Measurements from ENCODE around the gene ALKBH6.

Gene ALKBH6

GRCh38 chr19:35990771-35991730, 23.0 kb downstream of the ALKBH6 start:
- TF ChIP-seq CTCF (conservative IDR thresholded peaks at IDR 0.05; ENCODE audit: low read length) = no peak
- no peak overlapping the region for H3K4me3 ChIP-seq (ENCODE audit: low read length)
- DNase-seq (ENCODE audit: low read depth) = no peak

- TF ChIP-seq CTCF (conservative IDR thresholded peaks at IDR 0.05; ENCODE audit: low read length) = no peak
- DNase-seq (ENCODE audit: low read depth) = no peak
- H3K4me3 ChIP-seq (ENCODE audit: low read length) = no peak overlapping the region
Measured at GRCh38 chr19:35990156-35990555, 23.9 kb downstream of the ALKBH6 start.

- no peak overlapping the region for H3K4me3 ChIP-seq (ENCODE audit: low read length)
- DNase-seq (ENCODE audit: low read depth) = no peak
- TF ChIP-seq CTCF (conservative IDR thresholded peaks at IDR 0.05; ENCODE audit: low read length) = no peak
Measured at GRCh38 chr19:35988824-35989223, 25.2 kb downstream of the ALKBH6 start.

- DNase-seq (ENCODE audit: low read depth) = no peak
- TF ChIP-seq CTCF (conservative IDR thresholded peaks at IDR 0.05; ENCODE audit: low read length) = no peak
- no peak overlapping the region for H3K4me3 ChIP-seq (ENCODE audit: low read length)
Measured at GRCh38 chr19:35987571-35987896, 26.5 kb downstream of the ALKBH6 start.

- no peak for DNase-seq (ENCODE audit: low read depth)
- TF ChIP-seq CTCF (conservative IDR thresholded peaks at IDR 0.05; ENCODE audit: low read length) = no peak
- H3K4me3 ChIP-seq (ENCODE audit: low read length) = peak overlapping the region; percentile 26
Measured at GRCh38 chr19:35986664-35987570, 27.1 kb downstream of the ALKBH6 start.

- no peak for TF ChIP-seq CTCF (conservative IDR thresholded peaks at IDR 0.05; ENCODE audit: low read length)
- no peak for DNase-seq (ENCODE audit: low read depth)
- H3K4me3 ChIP-seq (ENCODE audit: low read length) = no peak overlapping the region
Measured at GRCh38 chr19:35986111-35986510, 27.9 kb downstream of the ALKBH6 start.

All from AG10803 (cell line).